Neural cell (in vitro differentiated cells): ENCODE measurements around the gene SLC15A2.

Experiments used
- CTCF ChIP-seq: fragments of 450-650 bp; IDR thresholded peaks from 2 replicates; pipeline ENCODE4 v1.5.1; 2014; ENCODE audit warnings: antibody characterized with exemption, mild to moderate bottlenecking, moderate library complexity; ENCODE audit not compliant: poor library complexity, severe bottlenecking
- EP300 ChIP-seq: fragments of 450-650 bp; conservative IDR thresholded peaks from 2 replicates; pipeline ENCODE4 v1.6.1; 2014; ENCODE audit warnings: antibody characterized with exemption, mild to moderate bottlenecking, moderate library complexity; ENCODE audit not compliant: poor library complexity, severe bottlenecking
- EZH2 ChIP-seq: fragments of 200-600, 300-800 bp; shearing (Covaris generic), sonication (generic); IDR thresholded peaks from 2 replicates; pipeline ENCODE4 v1.6.1; 2014; ENCODE audit warnings: antibody characterized with exemption, low read length, borderline replicate concordance, mild to moderate bottlenecking; ENCODE audit not compliant: insufficient read depth, poor library complexity, severe bottlenecking
- POLR2AphosphoS5 ChIP-seq: IDR thresholded peaks from 2 replicates; pipeline ENCODE4 v1.6.1; 2012
- RAD21 ChIP-seq: fragments of 450-650 bp; conservative IDR thresholded peaks from 2 replicates; pipeline ENCODE4 v1.6.1; 2014; ENCODE audit warnings: antibody characterized with exemption, mild to moderate bottlenecking, moderate library complexity
- REST ChIP-seq: IDR thresholded peaks from 2 replicates; pipeline ENCODE4 v1.6.1; 2012; ENCODE audit warnings: borderline replicate concordance
- SMC3 ChIP-seq: fragments of 450-650 bp; conservative IDR thresholded peaks from 2 replicates; pipeline ENCODE4 v1.6.1; 2014; ENCODE audit warnings: antibody characterized with exemption, mild to moderate bottlenecking, moderate library complexity; ENCODE audit not compliant: poor library complexity
- TAF1 ChIP-seq: IDR thresholded peaks from 2 replicates; pipeline ENCODE4 v1.6.1; 2012; ENCODE audit warnings: low read depth

GRCh38 chr3:121992601-121993560, 98.7 kb downstream of the SLC15A2 start:
- no peak for TF ChIP-seq EP300
- TF ChIP-seq POLR2AphosphoS5 = no peak
- no peak for TF ChIP-seq CTCF
- no peak for TF ChIP-seq RAD21
- TF ChIP-seq EZH2 = no peak
- no peak for TF ChIP-seq SMC3
- TF ChIP-seq REST = no peak
- no peak for TF ChIP-seq TAF1
